IMR-90 (cell line): ENCODE data around the gene ZDHHC18. TPM values are rescaled to one million over a fixed set of nuclear protein-coding genes. Genes with fewer than 3 reads are reported as not detected.

Experiments used
- ATAC-seq: fragments of 200-7000 bp; cut with Tn5 transposase; 2 replicates; pipeline ENCODE4 v1.9.1; 2020; ENCODE audit warnings: low read depth, mild to moderate bottlenecking, moderate library complexity
- BruUV-seq: library from RNA; stranded (reverse); fragments of 400-500 nt; replicated peaks from 2 replicates; lab custom pipeline; 2021; lab: Mats Ljungman, UMichigan
- CTCF ChIA-PET: fragments of 300-600 bp; formaldehyde crosslinking; extraction: SDS; loops from one replicate; lab custom pipeline; 2021; ENCODE audit warnings: antibody characterized with exemption; lab: Yijun Ruan, JAX
- POLR2A ChIA-PET: fragments of 300-600 bp; sonication (Branson Sonifier 250); formaldehyde crosslinking; loops from one replicate; lab custom pipeline; 2022; ENCODE audit warnings: antibody characterized with exemption; ENCODE audit not compliant: unreplicated experiment; lab: Charles Lee
- DNase-seq: peaks from one replicate; pipeline ENCODE4 v3.0.0; 2013
- H2AFZ ChIP-seq: replicated peaks from 2 replicates; pipeline ENCODE3; 2013; ENCODE audit warnings: low read length, mild to moderate bottlenecking; ENCODE audit not compliant: poor library complexity
- H2AK5ac ChIP-seq: 2 replicates; pipeline ENCODE4 v1.6.1; 2013; ENCODE audit warnings: low read depth, low read length, inconsistent platforms
- H2AK9ac ChIP-seq: replicated peaks from 2 replicates; pipeline ENCODE3; 2013; ENCODE audit warnings: mild to moderate bottlenecking, low read depth, low read length, moderate library complexity; ENCODE audit not compliant: poor library complexity
- H2BK120ac ChIP-seq: 2 replicates; pipeline ENCODE4 v1.6.1; 2013; ENCODE audit warnings: low read depth, low read length, inconsistent platforms
- H2BK15ac ChIP-seq: 3 replicates; pipeline ENCODE4 v1.6.1; 2013; ENCODE audit warnings: low read depth, low read length, inconsistent platforms
- H2BK20ac ChIP-seq: 2 replicates; pipeline ENCODE4 v1.6.1; 2013; ENCODE audit warnings: low read depth, mild to moderate bottlenecking, inconsistent platforms, low read length, moderate library complexity
- H2BK5ac ChIP-seq: 2 replicates; pipeline ENCODE4 v1.6.1; 2013; ENCODE audit warnings: mild to moderate bottlenecking, low read depth, low read length, inconsistent platforms; ENCODE audit not compliant: poor library complexity, severe bottlenecking
- H3K14ac ChIP-seq: replicated peaks from 2 replicates; pipeline ENCODE4 v1.6.1; 2013; ENCODE audit warnings: low read depth, low read length, inconsistent platforms
- H3K18ac ChIP-seq: 2 replicates; pipeline ENCODE4 v1.6.1; 2013; ENCODE audit warnings: low read depth, low read length, control low read depth
- H3K23ac ChIP-seq: 2 replicates; pipeline ENCODE4 v1.6.1; 2013; ENCODE audit warnings: low read depth, low read length, inconsistent platforms
- H3K27ac ChIP-seq: 2 replicates; pipeline ENCODE4 v1.5.1; 2013; ENCODE audit warnings: mild to moderate bottlenecking, control low read depth, low read length; ENCODE audit not compliant: insufficient read depth
- H3K27me3 ChIP-seq: 2 replicates; pipeline ENCODE4 v1.6.1; 2013; ENCODE audit warnings: low read length; ENCODE audit not compliant: control insufficient read depth, insufficient read depth
- H3K36me3 ChIP-seq: 2 replicates; pipeline ENCODE4 v1.6.1; 2013; ENCODE audit warnings: low read length, mixed read lengths; ENCODE audit not compliant: control insufficient read depth, insufficient read depth
- H3K4ac ChIP-seq: 2 replicates; pipeline ENCODE4 v1.6.1; 2013; ENCODE audit warnings: low read depth, low read length, inconsistent platforms
- H3K4me1 ChIP-seq: 2 replicates; pipeline ENCODE4 v1.6.1; 2013; ENCODE audit warnings: low read length, mixed read lengths; ENCODE audit not compliant: control insufficient read depth, insufficient read depth
- H3K4me2 ChIP-seq: 2 replicates; pipeline ENCODE4 v1.6.1; 2013; ENCODE audit warnings: low read depth, mild to moderate bottlenecking, control low read depth, low read length, moderate library complexity
- H3K4me3 ChIP-seq: 2 replicates; pipeline ENCODE4 v1.5.1; 2013; ENCODE audit warnings: low read depth, mild to moderate bottlenecking, control low read depth, low read length, moderate library complexity; ENCODE audit not compliant: insufficient read depth
- H3K56ac ChIP-seq: 2 replicates; pipeline ENCODE4 v1.6.1; 2013; ENCODE audit warnings: low read length, inconsistent platforms; ENCODE audit not compliant: insufficient read depth; ENCODE audit errors: extremely low read depth
- H3K79me1 ChIP-seq, 2 experiments: 2 replicates each; pipeline ENCODE4 v1.6.1; 2013; ENCODE audit warnings: low read length in 2 of 2, inconsistent platforms in 1 of 2, low read depth in 1 of 2
- H3K9ac ChIP-seq: 2 replicates; pipeline ENCODE4 v1.6.1; 2013; ENCODE audit warnings: low read depth, low read length, control low read depth
- H3K9me1 ChIP-seq: 2 replicates; pipeline ENCODE4 v1.6.1; 2013; ENCODE audit warnings: low read length, inconsistent platforms; ENCODE audit not compliant: insufficient read depth
- H3K9me3 ChIP-seq: 2 replicates; pipeline ENCODE4 v1.6.1; 2013; ENCODE audit warnings: low read length; ENCODE audit not compliant: control insufficient read depth, insufficient read depth
- H4K20me1 ChIP-seq: 2 replicates; pipeline ENCODE4 v1.6.1; 2013; ENCODE audit warnings: low read length, inconsistent platforms; ENCODE audit not compliant: insufficient read depth
- H4K5ac ChIP-seq: 2 replicates; pipeline ENCODE4 v1.6.1; 2013; ENCODE audit warnings: mild to moderate bottlenecking, low read depth, low read length, control low read depth
- H4K8ac ChIP-seq, 2 experiments: 2 replicates each; pipeline ENCODE4 v1.6.1; 2013; ENCODE audit warnings: low read depth in 2 of 2, low read length in 2 of 2, control low read depth in 1 of 2, inconsistent platforms in 1 of 2
- H4K91ac ChIP-seq: 2 replicates; pipeline ENCODE4 v1.6.1; 2013; ENCODE audit warnings: low read depth, low read length, inconsistent platforms; ENCODE audit not compliant: insufficient read depth
- MAFK ChIP-seq: IDR thresholded peaks from 2 replicates; pipeline ENCODE4 v1.6.1; 2012; ENCODE audit warnings: low read depth, low read length, improper control_type of control experiment
- RAD21 ChIP-seq: IDR thresholded peaks from 2 replicates; pipeline ENCODE4 v1.6.1; 2012; ENCODE audit warnings: low read length, improper control_type of control experiment
- USF2 ChIP-seq: fragments of 150-350 bp; IDR thresholded peaks from 2 replicates; pipeline ENCODE4 v1.6.1; 2017; ENCODE audit warnings: mild to moderate bottlenecking, antibody characterized with exemption, low read length, low read depth
- WGBS, 2 experiments: methylation state at CpG; one replicate each; pipeline versions ENCODE4 v1.1.5 to v1.1.7; 2013; ENCODE audit warnings: missing lambda C conversion rate in 2 of 2; ENCODE audit not compliant: insufficient read length in 1 of 2; ENCODE audit errors: extremely low coverage in 2 of 2; 5-methylcytosine and 5-hydroxymethylcytosine counted together
- dilution Hi-C: fragments of 300-500 bp; cut with HindIII; formaldehyde crosslinking; loops from one replicate; pipeline ENCODE4 v1.14.3; 2018; ENCODE audit warnings: low sequenced_read_pairs; ENCODE audit not compliant: unreplicated experiment
- in situ Hi-C: fragments of 300-500 bp; cut with MboI; formaldehyde crosslinking; loops from 3 replicates; pipeline ENCODE4 v1.14.3; 2019; ENCODE audit warnings: low sequenced_read_pairs, inconsistent platforms, mixed read lengths
- intact Hi-C: fragments of 100-400 bp; cut with micrococcal nuclease; formaldehyde crosslinking; loops from 2 replicates; pipeline ENCODE4 v1.10.0; 2022
- polyA plus RNA-seq, 3 experiments: library from polyadenylated mRNA; depleted of rRNA; stranded (reverse); fragments of >200 nt; gene quantifications; 2 replicates each; pipeline ENCODE4 v1.2.3, GENCODE V29; 2012; ENCODE audit warnings: low replicate concordance in 1 of 3
- total RNA-seq: library from RNA; depleted of rRNA; stranded (reverse); fragments of >200 nt; gene quantifications from 2 replicates; pipeline ENCODE4 v1.2.3, GENCODE V29; 2012

Gene ZDHHC18
- total and polyA plus RNA-seq, 2 of the 4 experiments (the other 2 are of a cell fraction) = 12.5 to 37.0 TPM

- peak overlapping the region; percentile 1 for H2BK5ac ChIP-seq
- peaks cover 46% of the 10 kb centered on the region for H3K36me3 ChIP-seq
- H3K56ac ChIP-seq = no peak overlapping the region
- no peak overlapping the region for H3K18ac ChIP-seq
- H3K23ac ChIP-seq = no peak overlapping the region
- no peak overlapping the region for H3K9ac ChIP-seq
- no peak for ATAC-seq
- no peak overlapping the region for H2AK9ac ChIP-seq
- H3K79me1 ChIP-seq = peaks cover 59 to 92% of the 10 kb centered on the region in 2 experiments
- in situ Hi-C loops (no loop called here), dilution Hi-C loops (loop anchor here (25.0 kb wide), 1 partner anchor 194 kb away; no protein-coding TSS in a partner anchor), intact Hi-C loops (no loop called here)
- ChIA-PET POLR2A (interaction anchor here (0.7 kb wide), 1 partner anchor 51 kb away, joined by 6 read pairs; no protein-coding TSS in a partner anchor), CTCF (interaction anchor here (0.8 kb wide), 1 partner anchor 42 kb away, joined by 5 read pairs; no protein-coding TSS in a partner anchor)
- BruUV-seq = TSS peak; percentile 52
- peaks cover 38% of the 10 kb centered on the region for H3K9me1 ChIP-seq
- no peak overlapping the region for H3K4ac ChIP-seq
- H3K4me3 ChIP-seq = no peak overlapping the region
- H3K9me3 ChIP-seq = no peaks in the 10 kb centered on the region
- H2AFZ ChIP-seq = no peak overlapping the region
- no peak overlapping the region for H4K8ac ChIP-seq
- H2BK15ac ChIP-seq = no peak overlapping the region
- H4K20me1 ChIP-seq = peaks cover 18% of the 10 kb centered on the region
- no peaks in the 10 kb centered on the region for H3K27me3 ChIP-seq
- H4K5ac ChIP-seq = no peak overlapping the region
- H3K4me1 ChIP-seq = peaks cover 21% of the 10 kb centered on the region
- H2BK120ac ChIP-seq = no peak overlapping the region
- no peak overlapping the region for H2BK20ac ChIP-seq
- WGBS, 2 experiments = no CpG with 5 or more reads among the region's 11 CpGs
- DNase-seq = no peak
- no peak overlapping the region for H3K4me2 ChIP-seq
- 0 out of 2 replicates have a peak overlapping the region, but pooled peaks have one; percentile 3 for H3K14ac ChIP-seq
- H3K27ac ChIP-seq = no peak overlapping the region
- TF ChIP-seq USF2 (no peak), RAD21 (no peak), MAFK (peak; percentile 61)
- no peak overlapping the region for H4K91ac ChIP-seq
- no peak overlapping the region for H2AK5ac ChIP-seq
Observed at GRCh38 chr1:26781206-26781825, 45.2 kb upstream of the ZDHHC18 start.
